HG02938 (cell line): ENCODE results near the gene ASRGL1.

Experiments used
- ATAC-seq: cut with Tn5 transposase; IDR thresholded peaks from one replicate; pipeline ENCODE4 v1.9.1; 2021; ENCODE audit warnings: mild to moderate bottlenecking, moderate library complexity; ENCODE audit not compliant: unreplicated experiment

Gene ASRGL1

GRCh38 chr11:62439785-62440602 is 102.7 kb downstream of the ASRGL1 start:
- no peak for ATAC-seq
